Kidney epithelial cell (primary cell): Measurements from ENCODE around the gene VDAC1. TPM values are rescaled to one million over a fixed set of nuclear protein-coding genes. Genes with fewer than 3 reads are reported as not detected.
"Not testable (repeated sequence)": the region's sequence is repeated elsewhere in the genome, so short reads cannot be mapped to it uniquely, and the experiment has no call there.

Experiments used
- DNase-seq: peaks from one replicate; pipeline ENCODE4 v3.0.0-alpha.2; 2010; ENCODE audit warnings: low read depth
- H3K27me3 ChIP-seq: 2 replicates; pipeline ENCODE4 v1.6.0; 2011; ENCODE audit warnings: low read length; ENCODE audit not compliant: control insufficient read depth, insufficient read depth
- H3K36me3 ChIP-seq: 2 replicates; pipeline ENCODE4 v1.5.1; 2011; ENCODE audit warnings: low read length; ENCODE audit not compliant: control insufficient read depth, insufficient read depth
- H3K4me3 ChIP-seq: 2 replicates; pipeline ENCODE4 v1.5.1; 2011; ENCODE audit warnings: low read depth, mild to moderate bottlenecking, control low read depth, low read length
- CTCF ChIP-seq: IDR thresholded peaks from 2 replicates; pipeline ENCODE4 v1.5.1; 2011; ENCODE audit warnings: mild to moderate bottlenecking, moderate library complexity, low read length, control low read depth, inconsistent platforms; ENCODE audit not compliant: insufficient read depth, poor library complexity, severe bottlenecking
- total RNA-seq: library from RNA; depleted of rRNA; stranded (reverse); fragments of >200 nt; gene quantifications from 2 replicates; pipeline ENCODE4 v1.2.3, GENCODE V29; 2015

The VDAC1 gene
- total RNA-seq, 1 donor from 2014 or later, result 238 TPM

- no peak for TF ChIP-seq CTCF
- no peaks in the 10 kb centered on the region for H3K36me3 ChIP-seq
- DNase-seq, result no peak
- no peak overlapping the region for H3K4me3 ChIP-seq
- no peaks in the 10 kb centered on the region for H3K27me3 ChIP-seq
Measured at GRCh38 chr5:133981714-133982113, 23.1 kb downstream of the VDAC1 start.

- no peaks in the 10 kb centered on the region for H3K27me3 ChIP-seq
- H3K4me3 ChIP-seq, result no peak overlapping the region
- no peak for DNase-seq
- H3K36me3 ChIP-seq, result no peaks in the 10 kb centered on the region
- TF ChIP-seq CTCF, result no peak
Measured at GRCh38 chr5:133980652-133981051, 24.1 kb downstream of the VDAC1 start.

GRCh38 chr5:133978943-133979342, 25.8 kb downstream of the VDAC1 start:
- no peak overlapping the region for H3K4me3 ChIP-seq
- H3K36me3 ChIP-seq, result no peaks in the 10 kb centered on the region
- H3K27me3 ChIP-seq, result no peaks in the 10 kb centered on the region
- TF ChIP-seq CTCF, result no peak
- no peak for DNase-seq

DNA sequence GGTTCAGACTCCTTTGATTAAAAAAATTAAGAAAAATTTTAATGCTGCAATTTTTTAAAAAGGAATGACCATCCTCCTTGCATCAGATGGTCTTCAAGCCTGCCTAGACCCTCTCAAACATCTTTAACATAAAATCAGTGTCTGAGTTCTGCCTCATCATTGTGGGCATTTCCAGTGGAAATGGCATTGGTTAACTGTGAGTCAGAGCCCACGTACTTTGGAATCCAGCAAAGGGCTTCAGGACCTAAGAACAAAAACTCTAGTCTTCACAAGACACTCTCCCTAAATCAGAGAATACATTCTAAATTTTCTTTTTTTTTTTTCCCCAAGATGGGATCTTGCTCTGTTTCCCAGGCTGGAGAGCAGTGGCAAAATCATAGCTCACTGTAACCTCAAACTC, 26.9 kb downstream of the VDAC1 start:
- H3K27me3 ChIP-seq, result no peaks in the 10 kb centered on the region
- no peak for DNase-seq

GRCh38 chr5:133977161-133977787, 27.5 kb downstream of the VDAC1 start:
- no peak overlapping the region for H3K4me3 ChIP-seq
- DNase-seq, result no peak
- TF ChIP-seq CTCF, result no peak
- no peaks in the 10 kb centered on the region for H3K27me3 ChIP-seq
- no peaks in the 10 kb centered on the region for H3K36me3 ChIP-seq

More for the DNA sequence above, 26.9 kb downstream of the VDAC1 start:
- no peak for TF ChIP-seq CTCF
- H3K4me3 ChIP-seq, result no peak overlapping the region
- no peaks in the 10 kb centered on the region for H3K36me3 ChIP-seq

GRCh38 chr5:133975546-133975945, 29.2 kb downstream of the VDAC1 start:
- not testable (repeated sequence) for H3K36me3 ChIP-seq, DNase-seq, H3K27me3 ChIP-seq, H3K4me3 ChIP-seq
